ENCODE results near the gene MGAM2. TPM values are rescaled to one million over a fixed set of nuclear protein-coding genes. Genes with fewer than 3 reads are reported as not detected.

MGAM2 gene
- total RNA-seq, 4 donors from 2014 or later: under 0.01 to 7.3 (median 2.3) TPM

DNA sequence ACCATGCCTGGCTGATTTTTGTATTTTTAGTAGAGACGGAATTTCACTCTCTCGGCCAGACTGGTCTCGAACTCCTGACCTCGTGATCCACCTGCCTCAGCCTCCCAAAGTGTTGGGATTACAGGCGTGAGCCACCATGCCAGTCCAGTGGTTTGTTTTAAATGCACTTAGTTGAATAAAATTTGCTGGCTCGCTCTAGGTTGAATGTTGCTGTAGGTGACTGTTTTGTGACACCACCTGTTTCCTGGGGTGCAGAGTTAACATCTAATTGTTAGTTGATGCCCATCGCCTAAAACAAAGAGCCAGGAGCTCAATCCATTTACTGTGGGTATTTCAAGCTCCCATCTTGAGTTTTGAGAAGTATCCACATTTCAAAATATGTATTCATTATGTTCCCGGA is 31.2 kb downstream of the MGAM2 start:
- Histone ChIP-seq H3K27me3 (no peaks in the 10 kb centered on the region), H3K4me1 (no peaks in the 10 kb centered on the region), H3K9me3 (no peaks in the 10 kb centered on the region), H3K27ac (no peak overlapping the region), H3K4me3 (no peak overlapping the region), H3K36me3 (no peaks in the 10 kb centered on the region)
- no peak for DNase-seq (ENCODE audit: low spot score in 2 of 2)
- 91 to 92% methylated on average over 8 of the region's 8 CpGs for WGBS, 2 donors
- TF ChIP-seq, protein P1, sequence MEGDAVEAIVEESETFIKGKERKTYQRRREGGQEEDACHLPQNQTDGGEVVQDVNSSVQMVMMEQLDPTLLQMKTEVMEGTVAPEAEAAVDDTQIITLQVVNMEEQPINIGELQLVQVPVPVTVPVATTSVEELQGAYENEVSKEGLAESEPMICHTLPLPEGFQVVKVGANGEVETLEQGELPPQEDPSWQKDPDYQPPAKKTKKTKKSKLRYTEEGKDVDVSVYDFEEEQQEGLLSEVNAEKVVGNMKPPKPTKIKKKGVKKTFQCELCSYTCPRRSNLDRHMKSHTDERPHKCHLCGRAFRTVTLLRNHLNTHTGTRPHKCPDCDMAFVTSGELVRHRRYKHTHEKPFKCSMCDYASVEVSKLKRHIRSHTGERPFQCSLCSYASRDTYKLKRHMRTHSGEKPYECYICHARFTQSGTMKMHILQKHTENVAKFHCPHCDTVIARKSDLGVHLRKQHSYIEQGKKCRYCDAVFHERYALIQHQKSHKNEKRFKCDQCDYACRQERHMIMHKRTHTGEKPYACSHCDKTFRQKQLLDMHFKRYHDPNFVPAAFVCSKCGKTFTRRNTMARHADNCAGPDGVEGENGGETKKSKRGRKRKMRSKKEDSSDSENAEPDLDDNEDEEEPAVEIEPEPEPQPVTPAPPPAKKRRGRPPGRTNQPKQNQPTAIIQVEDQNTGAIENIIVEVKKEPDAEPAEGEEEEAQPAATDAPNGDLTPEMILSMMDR (IDR thresholded peaks at IDR 0.05): no peak
- TF ChIP-seq POLR2A (IDR thresholded peaks at IDR 0.05): no peak
- no peak for TF ChIP-seq EP300 (IDR thresholded peaks at IDR 0.05)

DNA sequence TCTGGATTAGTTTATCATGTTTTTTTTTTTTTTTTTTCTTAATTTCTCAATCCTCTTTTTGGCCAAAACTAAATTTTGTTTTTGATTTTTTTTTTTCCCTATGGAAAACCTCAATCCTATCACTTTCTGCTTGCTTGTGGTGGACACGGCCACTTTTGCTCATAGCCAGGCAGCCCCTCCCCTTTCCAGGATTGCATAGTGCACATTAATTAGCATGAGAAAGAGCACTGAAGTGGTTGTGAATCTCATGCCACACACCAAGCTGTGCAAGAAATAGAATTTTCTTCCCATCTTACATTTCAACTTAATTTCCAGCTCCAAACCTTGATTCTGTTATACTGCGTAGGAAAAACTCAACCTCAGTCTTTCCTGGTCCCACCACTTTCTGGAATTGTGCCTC is 34.6 kb downstream of the MGAM2 start:
- Histone ChIP-seq H3K36me3 (no peaks in the 10 kb centered on the region), H3K4me1 (no peaks in the 10 kb centered on the region), H3K9me3 (no peaks in the 10 kb centered on the region), H3K4me3 (no peak overlapping the region), H3K27me3 (no peaks in the 10 kb centered on the region), H3K27ac (no peak overlapping the region)
- no peak for DNase-seq (ENCODE audit: low spot score in 2 of 2)
- TF ChIP-seq, protein P1 (IDR thresholded peaks at IDR 0.05): no peak
- no peak for TF ChIP-seq EP300 (IDR thresholded peaks at IDR 0.05)
- no peak for TF ChIP-seq POLR2A (IDR thresholded peaks at IDR 0.05)
- WGBS, 2 donors: 84 to 94% methylated on average over 2 of the region's 2 CpGs

DNA sequence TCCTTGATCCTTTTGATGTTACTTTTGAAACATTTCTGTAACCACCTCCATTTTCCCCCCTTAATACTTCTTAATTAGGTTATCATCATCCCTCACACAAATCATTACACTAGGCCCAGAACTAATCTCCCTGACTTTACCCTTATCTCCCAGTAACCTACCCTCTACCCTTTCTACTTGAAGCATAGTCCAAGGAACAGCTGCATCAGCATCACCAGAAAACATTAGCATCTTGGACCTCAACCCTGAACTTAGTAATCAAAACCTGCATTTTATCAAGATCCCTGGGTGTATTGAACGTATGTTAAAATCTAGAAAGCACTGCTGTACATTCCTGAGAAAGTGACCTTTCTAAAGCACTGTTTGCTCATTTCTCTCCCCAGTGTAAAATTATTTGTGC is 38.8 kb downstream of the MGAM2 start:
- no peaks in the 10 kb centered on the region for H3K27me3 ChIP-seq
- H3K4me1 ChIP-seq: no peaks in the 10 kb centered on the region
- H3K27ac ChIP-seq: no peak overlapping the region
- no peak overlapping the region for H3K4me3 ChIP-seq
- no peaks in the 10 kb centered on the region for H3K9me3 ChIP-seq
- 44 to 61% methylated on average over 1 of the region's 1 CpG for WGBS, 2 donors
- no peak for DNase-seq (ENCODE audit: low spot score in 2 of 2)
- no peaks in the 10 kb centered on the region for H3K36me3 ChIP-seq
- no peak for TF ChIP-seq EP300 (IDR thresholded peaks at IDR 0.05)
- no peak for TF ChIP-seq POLR2A (IDR thresholded peaks at IDR 0.05)
- TF ChIP-seq, protein P1 (IDR thresholded peaks at IDR 0.05): no peak

DNA sequence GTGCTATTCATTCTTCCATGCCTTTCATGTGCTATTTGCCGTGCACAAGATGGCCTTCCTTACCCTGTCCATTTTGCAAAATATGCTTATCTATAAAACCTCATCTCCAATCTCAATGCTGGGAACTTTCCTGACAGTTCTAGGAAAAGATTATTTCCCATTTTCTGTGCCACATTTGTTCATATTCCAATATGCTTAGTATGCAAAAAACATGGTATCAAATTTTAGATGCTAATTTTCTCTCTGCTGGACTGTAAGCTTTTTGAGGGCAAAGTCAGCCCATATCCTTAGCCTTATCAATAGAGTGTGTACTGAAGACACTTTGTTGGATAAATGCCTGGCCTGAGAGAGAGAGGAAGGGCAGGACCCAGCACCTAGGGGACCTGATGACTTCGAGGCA is 39.4 kb downstream of the MGAM2 start:
- H3K4me1 ChIP-seq: no peaks in the 10 kb centered on the region
- 83 to 84% methylated on average over 2 of the region's 2 CpGs for WGBS, 2 donors
- no peak for TF ChIP-seq POLR2A (IDR thresholded peaks at IDR 0.05)
- no peak for TF ChIP-seq EP300 (IDR thresholded peaks at IDR 0.05)
- DNase-seq (ENCODE audit: low spot score in 2 of 2): no peak
- H3K27me3 ChIP-seq: no peaks in the 10 kb centered on the region
- no peak overlapping the region for H3K4me3 ChIP-seq
- H3K27ac ChIP-seq: no peak overlapping the region
- no peaks in the 10 kb centered on the region for H3K36me3 ChIP-seq
- no peaks in the 10 kb centered on the region for H3K9me3 ChIP-seq

DNA sequence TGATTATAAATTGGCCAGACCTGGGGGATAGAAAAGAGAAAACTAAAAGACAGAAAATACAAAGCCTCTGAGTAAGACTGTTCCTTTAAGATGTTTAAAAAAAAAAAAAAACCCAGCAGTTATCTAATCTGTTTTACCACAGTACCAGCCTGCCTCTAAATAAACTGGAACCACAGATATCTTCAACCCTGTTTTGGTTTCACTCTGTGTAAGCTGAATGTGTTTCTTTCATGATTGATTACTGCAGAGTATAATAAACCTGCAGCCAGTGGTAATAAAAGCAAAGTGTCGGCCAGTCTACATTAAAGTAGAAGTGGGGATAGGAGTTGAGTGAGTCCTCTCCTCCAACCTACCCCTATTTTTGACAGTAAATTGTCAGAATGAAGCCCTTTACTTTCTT is 40.6 kb downstream of the MGAM2 start:
- WGBS, 2 donors: 18 to 30% methylated on average over 1 of the region's 1 CpG
- TF ChIP-seq, protein P1 (IDR thresholded peaks at IDR 0.05): no peak
- no peak for TF ChIP-seq EP300 (IDR thresholded peaks at IDR 0.05)
- TF ChIP-seq POLR2A (IDR thresholded peaks at IDR 0.05): no peak

DNA sequence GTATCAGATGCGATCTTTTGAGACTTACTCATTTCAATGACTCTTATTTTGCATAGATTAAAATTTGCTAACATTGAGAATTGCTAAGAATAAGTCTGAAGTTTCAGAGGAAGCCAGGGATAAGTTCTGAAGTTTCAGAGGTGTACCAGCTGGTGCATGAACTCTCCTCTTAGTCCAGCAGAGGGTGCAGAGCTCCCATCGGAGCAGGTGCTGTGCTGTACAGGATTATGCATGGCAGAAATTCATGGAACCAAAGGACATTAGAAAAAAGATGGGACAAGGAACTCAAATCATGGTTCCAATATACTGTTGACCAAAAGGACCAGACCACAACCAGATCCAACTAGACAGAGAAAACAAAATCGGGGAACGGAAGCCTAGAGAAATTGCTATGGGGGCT is 41.9 kb downstream of the MGAM2 start:
- TF ChIP-seq, protein P1 (IDR thresholded peaks at IDR 0.05): no peak
- TF ChIP-seq POLR2A (IDR thresholded peaks at IDR 0.05): no peak
- H3K27me3 ChIP-seq: no peaks in the 10 kb centered on the region
- no peaks in the 10 kb centered on the region for H3K36me3 ChIP-seq
- 89 to 90% methylated on average over 4 of the region's 4 CpGs for WGBS, 2 donors
- no peaks in the 10 kb centered on the region for H3K9me3 ChIP-seq
- H3K27ac ChIP-seq: no peak overlapping the region
- no peak overlapping the region for H3K4me3 ChIP-seq
- DNase-seq (ENCODE audit: low spot score in 2 of 2): no peak
- H3K4me1 ChIP-seq: no peaks in the 10 kb centered on the region

More for the DNA sequence above, 40.6 kb downstream of the MGAM2 start:
- DNase-seq (ENCODE audit: low spot score in 2 of 2): no peak
- H3K4me3 ChIP-seq: no peak overlapping the region
- H3K9me3 ChIP-seq: no peaks in the 10 kb centered on the region
- H3K27me3 ChIP-seq: no peaks in the 10 kb centered on the region
- H3K4me1 ChIP-seq: no peaks in the 10 kb centered on the region
- no peak overlapping the region for H3K27ac ChIP-seq
- H3K36me3 ChIP-seq: no peaks in the 10 kb centered on the region
